Right atrium auricular region (tissue), 2 donors: ENCODE results near the gene TTC23. TPM values are rescaled to one million over a fixed set of nuclear protein-coding genes. Genes with fewer than 3 reads are reported as not detected.

Experiments
- DNase-seq: peaks from one replicate; pipeline ENCODE4 v3.0.0-alpha.2; 2019; ENCODE audit warnings: low spot score
- H3K27ac ChIP-seq, 2 donors: fragments of 200-600 bp; sonication (generic); 1 replicate in 1 of 2; 2 replicates in 1 of 2; pipeline ENCODE4 v1.5.1; 2016 to 2019
- H3K27me3 ChIP-seq, 2 donors: fragments of 200-600 bp; sonication (generic); one replicate each; pipeline versions ENCODE4 v1.5.1 to v1.6.0; 2017 to 2019
- H3K36me3 ChIP-seq: fragments of 200-600 bp; sonication (generic); one replicate; pipeline ENCODE4 v1.5.1; 2016
- H3K4me1 ChIP-seq, 2 donors: fragments of 200-600 bp; sonication (generic); one replicate each; pipeline versions ENCODE4 v1.5.1 to v1.6.0; 2017 to 2019
- H3K4me3 ChIP-seq, 2 donors: fragments of 200-600 bp; sonication (generic); 1 replicate in 1 of 2; 2 replicates in 1 of 2; pipeline ENCODE4 v1.5.1; 2017 to 2019; ENCODE audit warnings: mild to moderate bottlenecking in 1 of 2, moderate library complexity in 1 of 2
- H3K9me3 ChIP-seq, 2 donors: fragments of 200-600 bp; sonication (generic); one replicate each; pipeline ENCODE4 v1.5.1; 2019
- total RNA-seq, 2 donors: library from RNA; depleted of rRNA; stranded (reverse); fragments of >200 nt; gene quantifications; one replicate each; pipeline ENCODE4 v1.1.0, GENCODE V29; 2016
- TF ChIP-seq, protein P1 (sequence below), 2 donors: fragments of 200-600 bp; sonication (generic); IDR thresholded peaks; one replicate each; pipeline ENCODE4 v1.5.1; 2019; ENCODE audit warnings: antibody characterized with exemption in 2 of 2

The TTC23 gene
- total RNA-seq, 2 donors from 2014 or later = 13.6 to 14.6 TPM

DNA sequence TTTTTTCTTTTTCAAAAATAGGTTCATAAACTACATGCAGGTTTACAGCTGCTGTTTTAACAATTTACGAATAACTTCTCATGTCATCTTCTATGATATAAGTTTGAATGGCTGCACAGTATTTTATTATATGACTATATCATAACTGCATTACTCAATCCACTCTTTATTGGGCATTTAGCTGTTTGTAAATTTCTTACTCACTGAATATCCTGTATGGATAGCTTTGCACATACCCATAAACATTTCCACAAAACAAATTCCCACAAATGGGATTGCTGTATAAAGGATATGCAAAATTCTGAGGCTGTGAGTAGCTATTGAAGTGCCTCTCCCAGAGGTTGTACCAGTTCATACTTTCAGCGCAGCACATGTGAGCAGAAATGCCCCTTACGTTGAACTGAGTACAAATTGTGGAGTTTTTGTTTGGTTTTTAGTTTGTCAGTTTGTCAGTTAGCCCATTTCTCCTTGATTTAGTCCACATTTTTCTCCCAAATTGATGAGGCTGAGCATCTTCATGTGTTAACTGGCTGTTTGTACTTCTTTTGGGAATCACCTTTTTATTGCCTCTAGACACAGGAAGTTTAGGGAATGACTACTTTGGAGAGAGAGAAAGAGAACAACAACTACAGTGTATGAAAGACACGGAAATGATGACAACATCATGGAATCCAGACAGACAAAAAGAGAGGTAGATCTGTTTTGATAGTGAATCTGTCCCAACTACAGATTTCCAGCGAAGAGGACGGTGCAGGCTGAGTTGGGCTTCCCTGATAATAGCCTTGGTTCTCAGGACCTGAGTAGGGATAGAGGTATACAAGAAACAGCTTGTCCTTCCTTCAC lies 24.8 kb downstream of the TTC23 start:
- Histone ChIP-seq H3K9me3 (no peaks in the 10 kb centered on the region), H3K4me1 (no peaks in the 10 kb centered on the region), H3K36me3 (peaks cover 62% of the 10 kb centered on the region), H3K27ac (no peak overlapping the region), H3K27me3 (no peaks in the 10 kb centered on the region), H3K4me3 (no peak overlapping the region)
- DNase-seq = no peak
- TF ChIP-seq, protein P1, sequence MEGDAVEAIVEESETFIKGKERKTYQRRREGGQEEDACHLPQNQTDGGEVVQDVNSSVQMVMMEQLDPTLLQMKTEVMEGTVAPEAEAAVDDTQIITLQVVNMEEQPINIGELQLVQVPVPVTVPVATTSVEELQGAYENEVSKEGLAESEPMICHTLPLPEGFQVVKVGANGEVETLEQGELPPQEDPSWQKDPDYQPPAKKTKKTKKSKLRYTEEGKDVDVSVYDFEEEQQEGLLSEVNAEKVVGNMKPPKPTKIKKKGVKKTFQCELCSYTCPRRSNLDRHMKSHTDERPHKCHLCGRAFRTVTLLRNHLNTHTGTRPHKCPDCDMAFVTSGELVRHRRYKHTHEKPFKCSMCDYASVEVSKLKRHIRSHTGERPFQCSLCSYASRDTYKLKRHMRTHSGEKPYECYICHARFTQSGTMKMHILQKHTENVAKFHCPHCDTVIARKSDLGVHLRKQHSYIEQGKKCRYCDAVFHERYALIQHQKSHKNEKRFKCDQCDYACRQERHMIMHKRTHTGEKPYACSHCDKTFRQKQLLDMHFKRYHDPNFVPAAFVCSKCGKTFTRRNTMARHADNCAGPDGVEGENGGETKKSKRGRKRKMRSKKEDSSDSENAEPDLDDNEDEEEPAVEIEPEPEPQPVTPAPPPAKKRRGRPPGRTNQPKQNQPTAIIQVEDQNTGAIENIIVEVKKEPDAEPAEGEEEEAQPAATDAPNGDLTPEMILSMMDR (IDR thresholded peaks at IDR 0.05) = no peak

DNA sequence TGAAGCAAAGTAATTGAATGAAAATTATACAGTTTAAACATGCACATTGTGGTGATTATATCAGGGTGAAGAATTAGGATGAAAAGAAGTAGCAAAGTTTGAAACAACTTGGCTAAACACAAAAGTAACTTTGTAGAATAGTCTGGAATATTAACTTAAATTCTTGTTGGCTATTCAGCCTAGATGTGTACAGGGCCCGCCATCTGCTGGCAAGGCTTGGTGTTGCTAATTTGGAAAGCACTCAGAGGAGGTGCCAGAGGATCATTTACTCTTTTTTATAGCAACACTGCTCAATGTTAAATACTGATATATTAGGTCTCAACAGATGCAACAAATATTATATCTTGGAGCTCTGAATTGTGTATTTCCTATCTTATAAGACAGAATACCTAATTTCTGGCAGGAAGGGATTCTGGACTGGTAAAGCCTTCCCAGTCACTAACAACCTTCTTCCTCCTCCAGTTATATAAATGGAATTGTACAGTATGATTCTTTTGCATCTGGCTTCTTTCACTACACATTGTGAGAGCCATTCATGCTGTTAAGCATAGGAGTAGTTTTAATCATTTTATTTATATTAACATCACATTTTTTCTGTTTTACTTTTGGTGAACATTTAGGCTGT lies 36.1 kb downstream of the TTC23 start:
- H3K27ac ChIP-seq = peak overlapping the region; percentile 70 to 89
- DNase-seq = peak; percentile 89
- no peaks in the 10 kb centered on the region for H3K27me3 ChIP-seq
- no peak overlapping the region for H3K4me3 ChIP-seq
- no peaks in the 10 kb centered on the region for H3K9me3 ChIP-seq
- TF ChIP-seq, protein P1 (IDR thresholded peaks at IDR 0.05) = peak; percentile 71 to 89
- peaks cover 0 to 15% of the 10 kb centered on the region in 2 donors for H3K4me1 ChIP-seq
- peaks cover 26% of the 10 kb centered on the region for H3K36me3 ChIP-seq

DNA sequence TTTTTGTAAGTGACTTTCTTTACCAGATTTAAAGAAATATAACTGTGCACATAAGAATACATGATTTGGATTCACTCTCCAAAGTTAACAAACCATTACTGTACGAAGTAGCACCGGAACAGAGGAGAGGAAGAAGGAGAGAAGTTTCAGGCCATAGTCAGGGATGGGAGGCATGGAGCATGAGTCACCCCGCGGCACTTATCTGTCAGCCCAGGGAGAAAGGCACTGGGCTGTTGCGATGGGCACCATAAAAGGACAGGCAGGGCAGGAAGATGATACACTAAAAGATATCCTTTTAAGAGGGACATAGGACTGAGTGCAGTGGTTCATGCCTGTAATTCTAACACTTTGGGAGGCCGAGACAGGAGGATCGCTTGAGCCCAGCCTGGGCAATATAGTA lies 37.0 kb downstream of the TTC23 start:
- no peaks in the 10 kb centered on the region for H3K27me3 ChIP-seq

DNA sequence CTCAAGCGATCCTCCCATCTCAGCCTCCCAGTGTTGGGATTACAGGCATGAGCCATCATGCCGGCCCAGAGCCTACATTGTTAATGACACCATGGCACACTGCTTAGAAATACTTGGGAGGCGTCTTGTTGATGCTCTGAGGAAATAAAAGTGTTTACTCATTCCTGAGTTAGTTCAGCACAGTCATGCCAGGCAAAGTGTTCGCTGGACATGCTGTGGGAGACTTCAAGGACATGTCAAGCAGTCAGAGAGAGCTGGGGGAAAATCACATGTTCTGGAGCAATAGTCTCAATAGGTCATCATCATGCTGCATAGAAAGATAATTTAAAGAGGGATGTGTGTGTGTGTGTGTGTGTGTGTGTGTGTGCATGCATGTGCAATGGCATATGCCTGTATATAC lies 37.5 kb downstream of the TTC23 start:
- H3K4me1 ChIP-seq = peaks cover 0 to 15% of the 10 kb centered on the region in 2 donors
- no peaks in the 10 kb centered on the region for H3K27me3 ChIP-seq
- H3K36me3 ChIP-seq = peaks cover 14% of the 10 kb centered on the region
- peak overlapping the region; percentile 70 to 89 for H3K27ac ChIP-seq
- DNase-seq = no peak
- TF ChIP-seq, protein P1 (IDR thresholded peaks at IDR 0.05) = no peak
- H3K4me3 ChIP-seq = no peak overlapping the region
- H3K9me3 ChIP-seq = no peaks in the 10 kb centered on the region

More for the DNA sequence above, 37.0 kb downstream of the TTC23 start:
- Histone ChIP-seq H3K4me1 (peaks cover 0 to 15% of the 10 kb centered on the region in 2 donors), H3K9me3 (no peaks in the 10 kb centered on the region), H3K4me3 (no peak overlapping the region), H3K27ac (peak overlapping the region; percentile 70 to 89), H3K36me3 (peaks cover 17% of the 10 kb centered on the region)
- TF ChIP-seq, protein P1 (IDR thresholded peaks at IDR 0.05) = no peak
- DNase-seq = no peak

DNA sequence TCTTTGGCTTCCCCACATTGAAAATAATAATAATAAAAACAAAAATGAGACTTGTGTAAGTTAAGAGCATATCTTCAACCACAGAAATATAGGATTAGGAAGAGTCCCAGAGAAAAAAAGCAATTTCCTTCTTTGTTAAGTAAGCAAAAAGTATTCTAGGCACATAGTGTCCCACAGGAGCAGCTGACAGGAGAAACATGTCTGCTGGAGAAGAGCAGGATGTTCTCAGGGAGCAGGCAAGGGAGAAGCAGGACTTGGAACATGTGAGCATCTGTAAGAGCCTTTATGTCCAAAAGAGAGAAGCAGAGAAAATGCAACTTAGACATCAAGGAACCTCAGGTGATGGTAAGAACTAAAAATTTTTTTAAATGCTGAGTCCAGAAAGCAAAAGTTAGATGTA lies 39.0 kb downstream of the TTC23 start:
- Histone ChIP-seq H3K27ac (peak overlapping the region; percentile 44 to 89), H3K4me1 (peaks cover 0 to 15% of the 10 kb centered on the region in 2 donors)

More for the DNA sequence above, 39.0 kb downstream of the TTC23 start:
- no peaks in the 10 kb centered on the region for H3K27me3 ChIP-seq
- H3K4me3 ChIP-seq = no peak overlapping the region
- H3K36me3 ChIP-seq = peaks cover 8% of the 10 kb centered on the region
- no peak for DNase-seq
- H3K9me3 ChIP-seq = no peaks in the 10 kb centered on the region
- TF ChIP-seq, protein P1 (IDR thresholded peaks at IDR 0.05) = no peak
